Measurements from ENCODE around the gene NTM.

DNA sequence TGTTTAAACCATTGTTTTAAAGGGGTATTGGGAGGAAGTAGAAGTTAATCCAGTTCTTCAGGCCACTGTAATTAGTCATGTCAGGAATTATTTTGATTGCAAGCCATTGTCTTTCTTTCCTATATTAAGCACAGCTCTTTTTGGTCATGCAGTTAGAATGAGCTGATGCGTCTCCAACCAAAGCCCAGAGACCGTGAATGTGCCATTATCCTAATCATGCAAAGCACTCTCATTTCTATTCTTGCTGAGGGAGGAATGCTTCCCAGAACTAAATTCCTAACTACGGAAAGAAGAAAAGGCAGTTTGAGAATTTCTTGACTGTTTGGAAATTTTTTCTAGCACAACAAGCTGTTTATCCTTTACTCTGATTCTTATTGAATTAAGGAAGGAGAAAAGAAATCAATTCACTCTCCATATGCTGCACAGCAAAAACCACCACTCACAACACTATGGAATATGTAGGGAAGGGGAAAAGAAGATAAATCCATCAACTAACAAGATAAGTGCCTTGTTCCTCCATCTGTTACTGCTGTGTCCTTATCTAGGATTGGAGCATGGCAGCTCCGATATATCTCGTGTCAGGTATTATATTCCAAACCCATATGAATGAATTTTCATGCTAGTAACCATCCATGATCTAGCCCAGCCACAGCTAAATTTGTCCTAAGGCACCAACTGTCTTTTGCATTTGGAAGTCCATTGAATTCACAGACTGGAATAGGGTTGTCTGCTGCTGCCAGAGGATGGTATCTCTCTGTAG lies 70.8 kb downstream of the NTM start:
- TF ChIP-seq, protein P1, sequence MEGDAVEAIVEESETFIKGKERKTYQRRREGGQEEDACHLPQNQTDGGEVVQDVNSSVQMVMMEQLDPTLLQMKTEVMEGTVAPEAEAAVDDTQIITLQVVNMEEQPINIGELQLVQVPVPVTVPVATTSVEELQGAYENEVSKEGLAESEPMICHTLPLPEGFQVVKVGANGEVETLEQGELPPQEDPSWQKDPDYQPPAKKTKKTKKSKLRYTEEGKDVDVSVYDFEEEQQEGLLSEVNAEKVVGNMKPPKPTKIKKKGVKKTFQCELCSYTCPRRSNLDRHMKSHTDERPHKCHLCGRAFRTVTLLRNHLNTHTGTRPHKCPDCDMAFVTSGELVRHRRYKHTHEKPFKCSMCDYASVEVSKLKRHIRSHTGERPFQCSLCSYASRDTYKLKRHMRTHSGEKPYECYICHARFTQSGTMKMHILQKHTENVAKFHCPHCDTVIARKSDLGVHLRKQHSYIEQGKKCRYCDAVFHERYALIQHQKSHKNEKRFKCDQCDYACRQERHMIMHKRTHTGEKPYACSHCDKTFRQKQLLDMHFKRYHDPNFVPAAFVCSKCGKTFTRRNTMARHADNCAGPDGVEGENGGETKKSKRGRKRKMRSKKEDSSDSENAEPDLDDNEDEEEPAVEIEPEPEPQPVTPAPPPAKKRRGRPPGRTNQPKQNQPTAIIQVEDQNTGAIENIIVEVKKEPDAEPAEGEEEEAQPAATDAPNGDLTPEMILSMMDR (conservative IDR thresholded peaks at IDR 0.05; ENCODE audit: low read length), result no peak
- no peak for TF ChIP-seq EZH2phosphoT487 (IDR thresholded peaks at IDR 0.05; ENCODE audit: borderline replicate concordance)

Measured in Loucy (cell line).